Ramos (cell line): ENCODE results near the gene PDK2.

Source experiments
- in situ Hi-C: fragments of 300-500 bp; cut with MboI; formaldehyde crosslinking; loops from one replicate; pipeline ENCODE4 v1.14.3; 2022; ENCODE audit warnings: low sequenced_read_pairs; ENCODE audit not compliant: unreplicated experiment

PDK2 gene

DNA sequence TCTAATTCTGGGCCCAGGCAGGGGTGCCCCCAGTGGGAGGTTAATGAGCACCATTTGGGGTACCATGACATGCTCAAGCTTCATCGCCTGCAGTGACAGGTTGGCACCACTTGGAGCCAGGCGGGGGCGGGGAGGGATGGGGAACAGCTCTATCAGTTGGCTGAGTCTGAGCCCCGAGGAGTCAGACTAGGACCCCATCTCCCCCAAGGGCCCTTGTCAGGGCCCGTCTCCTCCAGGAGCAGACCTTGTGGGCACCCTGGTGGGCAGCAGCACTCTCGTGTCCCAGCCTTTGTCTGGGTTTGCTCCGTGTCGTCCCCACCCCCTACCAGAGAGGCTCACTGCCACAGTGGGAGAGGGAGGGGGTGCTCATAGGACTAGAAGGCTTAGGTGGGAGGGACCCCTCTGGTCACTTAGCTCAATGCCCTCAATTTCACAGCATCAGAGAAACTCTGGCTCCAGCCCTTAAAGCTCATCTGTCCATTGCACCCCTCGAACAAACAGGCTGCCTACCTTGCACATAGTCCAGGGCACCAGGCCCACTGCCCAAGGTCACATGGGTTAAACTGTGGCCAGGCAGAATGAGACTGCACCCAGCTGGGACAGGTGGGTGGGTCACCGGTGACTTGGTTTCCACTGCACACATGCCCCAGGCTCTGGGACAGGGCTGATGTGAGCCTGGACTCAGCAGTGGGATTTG lies 51.2 kb downstream of the PDK2 start:
- in situ Hi-C loops = no loop called here

DNA sequence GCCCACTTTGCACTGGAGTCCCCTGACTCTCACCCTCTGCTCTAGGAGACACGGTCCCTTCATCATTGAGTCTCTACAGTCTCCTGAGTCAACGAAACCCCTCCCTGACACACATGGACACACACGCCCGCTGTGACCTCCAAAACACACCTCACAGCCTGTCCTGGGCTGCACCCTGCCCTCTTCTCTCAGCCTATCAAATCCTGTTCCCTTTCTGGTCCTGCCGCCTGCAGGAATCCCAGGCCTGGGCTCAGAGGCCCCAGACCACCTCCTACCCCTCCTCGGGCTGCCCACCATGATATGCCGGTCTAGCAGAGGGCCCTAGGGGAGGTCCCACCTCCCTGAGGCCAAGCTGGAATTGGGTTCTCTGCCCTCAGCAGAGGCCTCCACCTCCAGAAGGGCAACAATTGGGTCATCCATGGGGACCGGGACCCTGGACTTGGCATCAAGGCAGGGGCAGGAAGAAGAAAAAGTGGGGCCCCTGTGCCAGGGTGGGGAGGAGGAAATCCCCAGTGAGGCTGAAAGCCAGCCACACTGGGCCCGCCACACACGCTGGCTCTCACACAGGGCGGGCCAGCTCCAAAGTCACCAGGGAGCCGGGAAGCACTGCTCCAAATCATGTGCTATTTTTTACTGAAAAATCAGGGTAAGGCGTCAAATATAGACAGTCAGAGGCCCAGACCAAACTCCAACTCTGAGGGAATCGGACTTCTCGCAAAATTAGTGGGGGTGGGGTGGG lies 51.9 kb downstream of the PDK2 start:
- in situ Hi-C loops = no loop called here

- in situ Hi-C loops = no loop called here
Measured at GRCh38 chr17:50147841-50148225, 52.7 kb downstream of the PDK2 start.

DNA sequence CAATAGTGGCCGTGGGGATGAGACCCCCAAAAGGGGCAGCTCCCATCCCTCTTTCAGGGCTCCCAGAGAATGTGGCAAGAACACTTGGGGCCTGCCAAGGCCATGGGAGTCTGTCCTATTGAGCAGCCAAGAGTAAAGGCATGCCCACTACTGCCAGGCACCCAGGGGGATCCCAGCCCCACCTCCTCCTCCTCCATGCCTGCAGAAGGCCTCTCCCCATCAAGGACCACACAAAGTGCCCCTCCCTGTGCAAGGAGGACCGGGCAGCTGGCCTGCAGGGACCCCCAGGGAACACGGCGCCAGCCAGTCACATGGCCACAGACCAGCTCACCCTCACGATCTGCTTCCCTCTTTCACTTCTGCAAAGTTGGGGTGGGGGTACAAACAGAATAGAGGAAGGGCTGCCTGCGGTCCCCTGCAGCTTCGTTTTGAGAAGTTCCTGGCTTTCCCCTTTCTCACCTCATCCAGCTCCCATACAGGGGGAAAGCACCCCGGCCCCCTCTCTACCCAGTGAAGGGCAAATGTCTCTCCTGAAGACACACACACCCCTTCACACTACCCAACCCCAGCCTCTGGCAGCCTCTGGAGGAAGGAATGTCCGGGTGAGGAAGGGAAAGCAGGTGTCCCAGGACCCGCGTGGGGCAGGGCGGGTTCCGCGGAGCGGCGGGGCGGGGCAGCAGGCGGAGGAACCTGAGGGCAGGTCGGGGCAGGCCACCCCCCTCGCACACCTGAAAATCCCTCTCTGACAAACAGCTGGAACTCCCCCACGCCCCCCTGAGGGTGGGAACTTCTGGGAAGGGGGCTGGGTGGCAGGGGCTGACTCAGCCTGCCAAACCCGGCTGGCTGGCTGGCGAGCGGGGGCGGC lies 53.3 kb downstream of the PDK2 start:
- in situ Hi-C loops = no loop called here

- in situ Hi-C loops = no loop called here
Measured at GRCh38 chr17:50149091-50149416, 53.9 kb downstream of the PDK2 start.

DNA sequence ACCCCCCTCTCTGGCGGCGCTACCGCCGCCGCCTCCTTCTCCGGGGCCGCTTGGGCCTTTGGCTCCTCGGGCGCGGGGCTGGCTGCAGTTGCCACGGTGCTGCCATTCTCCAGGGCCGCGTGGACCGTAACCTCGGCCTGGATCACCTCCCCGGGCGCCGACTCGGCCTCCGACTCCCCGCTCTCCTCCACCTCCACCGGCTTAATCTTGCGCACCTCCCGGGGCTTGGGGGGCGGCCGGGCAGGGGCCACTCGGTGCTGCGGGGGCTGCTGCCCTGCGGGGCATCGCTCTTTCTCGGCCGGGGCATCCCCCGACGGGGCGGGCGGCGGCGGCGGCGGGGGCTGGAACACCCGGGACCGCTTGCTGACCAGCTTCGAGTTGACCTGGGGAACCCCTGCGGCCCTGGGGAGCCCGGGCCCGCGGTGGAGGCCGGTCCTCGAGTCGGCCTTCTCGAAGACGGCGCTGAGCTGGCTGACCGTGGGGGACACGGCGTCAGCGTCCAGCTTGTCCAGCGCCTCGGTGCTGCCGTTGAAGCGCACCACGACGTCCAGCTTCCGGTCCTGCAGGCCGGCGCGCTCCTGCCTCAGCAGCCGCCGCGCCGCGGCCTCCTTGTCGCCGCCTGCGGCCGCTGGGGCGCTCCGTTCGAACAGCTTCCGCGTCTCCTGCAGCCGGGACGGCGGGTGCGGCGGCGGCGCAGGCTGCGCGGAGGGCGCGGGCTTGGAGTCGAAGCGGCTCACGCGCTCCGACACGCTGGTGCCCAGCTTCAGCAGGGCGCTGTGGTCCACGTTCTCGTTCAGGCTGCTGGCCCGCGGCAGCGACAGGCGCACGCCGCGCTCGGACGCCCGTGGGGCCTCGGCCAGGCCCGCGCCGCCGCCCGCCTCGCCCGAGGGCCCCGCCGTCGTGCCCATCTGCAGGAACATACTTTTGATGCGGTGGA lies 54.5 kb downstream of the PDK2 start:
- in situ Hi-C loops = no loop called here

DNA sequence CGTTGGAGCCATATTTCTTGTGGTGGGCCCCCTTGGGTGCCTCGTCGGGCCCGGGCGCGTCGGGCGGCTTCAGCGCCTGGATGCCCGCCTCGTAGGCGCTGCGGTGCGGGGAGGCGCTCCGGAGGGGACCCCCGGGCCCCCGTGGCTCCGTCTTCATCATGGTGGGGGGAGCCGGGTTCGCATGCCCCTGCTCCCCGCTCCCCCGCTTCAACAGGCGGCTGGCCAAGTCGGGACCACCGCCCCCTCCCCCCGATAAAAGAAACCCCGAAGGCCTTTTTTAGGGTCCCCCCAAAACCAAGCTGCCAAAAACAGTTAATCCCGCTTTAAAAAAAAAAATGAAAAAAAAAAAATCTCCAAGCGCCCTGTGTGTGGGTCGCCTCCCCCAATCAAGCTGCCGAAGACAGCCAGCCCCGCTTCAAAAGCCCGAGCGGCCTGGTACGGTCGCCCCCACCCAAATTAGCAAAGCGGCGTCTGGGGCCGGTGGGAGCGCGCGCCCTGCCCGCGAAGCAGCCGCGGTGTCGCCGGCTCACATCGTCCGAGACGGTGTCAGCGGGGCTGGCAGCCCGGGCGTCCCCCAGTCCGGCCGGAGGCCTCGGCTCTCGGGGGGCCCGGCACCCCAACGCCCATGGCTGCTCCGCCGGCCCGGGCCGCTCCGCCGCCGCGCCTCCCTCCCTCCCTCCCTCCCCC lies 55.3 kb downstream of the PDK2 start, which contains the start of gene PPP1R9B:
Gene PPP1R9B, minus strand, starts transcription at position 324 of the 687 bp plus-strand sequence. Its CDS starts 164 bp downstream, at position 160.
- in situ Hi-C loops = no loop called here

GRCh38 chr17:50151041-50151936 lies 56.1 kb downstream of the PDK2 start:
- in situ Hi-C loops = no loop called here

DNA sequence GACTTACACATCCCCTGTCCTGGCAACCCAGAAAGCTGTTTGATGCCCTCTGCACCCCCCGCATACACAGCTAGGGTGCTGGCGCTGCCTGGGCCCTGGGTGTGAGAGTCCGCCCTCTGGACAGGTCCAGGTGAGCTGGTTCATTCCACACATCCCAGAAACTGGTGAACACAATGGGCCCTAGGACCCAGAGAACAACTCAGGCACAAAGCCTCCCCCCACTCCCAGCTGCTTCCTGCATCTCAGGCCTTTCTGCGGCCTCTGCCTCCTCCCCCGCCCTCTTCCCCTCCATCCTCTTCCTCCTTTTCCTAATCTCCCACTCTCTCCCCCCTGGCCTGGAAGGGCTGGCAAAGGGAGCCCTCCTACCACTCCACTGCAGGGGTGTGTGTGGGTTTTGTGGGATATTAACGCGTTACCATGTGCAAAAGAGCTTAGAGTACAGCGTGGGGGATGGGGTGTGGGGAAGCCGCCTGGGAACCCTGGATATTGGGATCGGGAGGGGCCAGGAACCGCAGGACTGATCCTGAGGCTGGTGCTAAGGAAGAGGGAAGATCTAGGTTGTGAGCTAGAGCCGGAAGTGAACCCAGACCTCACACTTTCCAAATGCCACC lies 56.9 kb downstream of the PDK2 start:
- in situ Hi-C loops = no loop called here

GRCh38 chr17:50152736-50153135 lies 57.6 kb downstream of the PDK2 start:
- in situ Hi-C loops = no loop called here

GRCh38 chr17:50153650-50154575 lies 58.8 kb downstream of the PDK2 start:
- in situ Hi-C loops = no loop called here

DNA sequence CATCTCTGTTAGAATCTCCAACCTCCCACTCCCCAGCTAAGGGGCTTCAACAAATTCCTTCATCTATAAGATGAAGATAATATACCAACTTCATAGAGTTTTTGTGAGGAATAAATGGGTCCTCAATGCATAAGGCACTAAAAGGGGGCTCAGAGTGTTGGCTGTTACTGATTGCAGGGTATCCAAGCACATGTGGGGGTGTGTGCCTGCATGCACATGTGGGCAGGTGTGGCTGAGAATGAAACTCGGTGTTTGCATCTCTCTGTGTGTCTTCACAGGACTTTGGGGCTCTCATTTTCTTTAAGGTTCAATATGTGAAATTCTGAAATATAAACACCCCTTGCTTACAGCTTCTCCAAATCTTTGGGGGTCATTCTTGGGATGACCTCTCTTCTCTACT lies 59.5 kb downstream of the PDK2 start:
- in situ Hi-C loops = no loop called here

- in situ Hi-C loops = no loop called here
Measured at GRCh38 chr17:50155115-50155819, 60.1 kb downstream of the PDK2 start.

DNA sequence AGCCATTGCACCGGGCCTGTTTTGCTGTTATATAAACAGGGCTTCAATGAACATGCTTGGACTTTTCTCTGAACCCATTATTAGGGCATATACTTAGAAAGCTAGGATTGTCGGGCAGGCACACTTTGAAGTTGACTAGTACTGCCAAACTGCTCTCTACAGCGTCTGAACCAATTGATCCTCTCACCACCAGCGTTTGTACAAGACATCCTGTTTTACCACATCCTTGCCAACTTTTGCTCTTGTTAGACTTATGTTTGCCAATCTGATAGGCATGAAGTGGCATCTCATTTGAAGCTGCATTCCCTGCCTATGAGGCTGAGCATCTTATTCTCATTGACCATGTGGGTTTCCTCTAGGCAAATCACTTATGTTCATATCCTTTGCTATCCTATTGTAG lies 62.7 kb downstream of the PDK2 start:
- in situ Hi-C loops = no loop called here

GRCh38 chr17:50161023-50161910 lies 66.1 kb downstream of the PDK2 start:
- in situ Hi-C loops = no loop called here
